ENCODE data around the gene MYCBP.
"Not testable (repeated sequence)": the region's sequence is repeated elsewhere in the genome, so short reads cannot be mapped to it uniquely, and the experiment has no call there.

Gene MYCBP

DNA sequence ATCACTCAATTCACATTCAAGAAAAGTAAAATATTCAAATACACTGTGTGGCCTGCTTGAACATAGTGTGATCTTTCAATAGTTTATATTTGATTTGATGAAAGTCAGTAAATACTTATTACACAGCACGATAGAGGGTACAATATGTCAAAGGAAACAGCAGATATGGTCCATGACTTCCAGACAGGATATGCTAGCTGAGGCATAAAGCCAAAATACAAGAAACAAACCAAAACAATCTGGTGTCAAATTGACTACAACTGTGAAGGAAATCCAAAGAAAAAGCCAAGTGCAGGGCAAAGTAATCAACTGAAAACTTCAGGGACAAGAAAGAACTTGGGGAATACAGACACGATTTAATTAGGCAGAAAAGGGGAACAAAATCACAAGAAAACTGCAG lies 32.9 kb downstream of the MYCBP start:
- H3K36me3 ChIP-seq (ENCODE audit: control insufficient read depth, insufficient read depth, low read length) = no peaks in the 10 kb centered on the region
- H3K4me3 ChIP-seq (ENCODE audit: low read length) = no peak overlapping the region
- WGBS (ENCODE audit: insufficient coverage, insufficient read length) = no CpG with 5 or more reads among the region's 2 CpGs
- no peak for DNase-seq (ENCODE audit: low read depth, low spot score)
- no peaks in the 10 kb centered on the region for H3K9me3 ChIP-seq (ENCODE audit: control insufficient read depth, insufficient read depth, low read length)
- no peaks in the 10 kb centered on the region for H3K4me1 ChIP-seq (ENCODE audit: control insufficient read depth, insufficient read depth, low read length)
- H3K27me3 ChIP-seq (ENCODE audit: control insufficient read depth, insufficient read depth, low read length) = no peaks in the 10 kb centered on the region
- no peak overlapping the region for H3K27ac ChIP-seq (ENCODE audit: low read length)

DNA sequence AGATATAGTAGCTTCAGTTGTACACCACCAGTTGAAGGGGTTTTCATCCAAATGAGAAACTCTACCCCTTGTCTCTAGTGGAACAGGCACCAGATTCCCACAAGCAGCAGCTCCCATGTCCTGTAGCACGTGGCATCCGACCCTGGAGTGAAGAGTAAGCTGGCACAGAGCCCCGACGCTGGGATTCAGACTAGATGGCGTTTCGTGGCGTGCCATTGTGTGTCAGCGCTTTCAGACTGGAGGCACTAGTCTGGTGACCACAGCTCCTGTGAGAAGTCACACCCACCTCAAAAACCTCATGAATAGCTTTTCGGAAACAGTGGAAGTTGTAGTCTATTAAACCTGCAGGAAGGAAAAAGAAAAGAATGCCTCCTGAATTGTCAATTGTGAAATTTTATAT lies 33.8 kb downstream of the MYCBP start:
- no peaks in the 10 kb centered on the region for H3K27me3 ChIP-seq (ENCODE audit: control insufficient read depth, insufficient read depth, low read length)
- no peak overlapping the region for H3K4me3 ChIP-seq (ENCODE audit: low read length)
- no CpG with 5 or more reads among the region's 9 CpGs for WGBS (ENCODE audit: insufficient coverage, insufficient read length)
- no peak for DNase-seq (ENCODE audit: low read depth, low spot score)
- H3K36me3 ChIP-seq (ENCODE audit: control insufficient read depth, insufficient read depth, low read length) = no peaks in the 10 kb centered on the region
- no peaks in the 10 kb centered on the region for H3K4me1 ChIP-seq (ENCODE audit: control insufficient read depth, insufficient read depth, low read length)
- no peaks in the 10 kb centered on the region for H3K9me3 ChIP-seq (ENCODE audit: control insufficient read depth, insufficient read depth, low read length)
- H3K27ac ChIP-seq (ENCODE audit: low read length) = no peak overlapping the region

DNA sequence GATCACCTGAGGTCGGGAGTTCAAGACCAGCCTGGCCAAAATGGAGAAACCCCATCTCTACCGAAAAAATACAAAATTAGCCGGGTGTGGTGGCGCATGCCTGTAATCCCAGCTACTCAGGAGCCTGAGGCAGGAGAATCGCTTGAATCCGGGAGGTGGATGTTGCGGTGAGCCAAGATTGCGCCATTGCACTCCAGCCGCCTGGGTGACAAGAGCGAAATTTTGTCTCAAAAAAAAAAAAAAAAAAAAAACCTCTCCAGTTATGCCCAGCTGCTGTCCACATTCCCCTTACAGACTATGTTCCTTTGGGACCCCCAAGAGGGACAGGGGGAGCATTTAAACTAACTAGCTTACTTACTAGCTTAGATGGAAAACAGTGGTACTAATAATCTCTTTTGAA lies 36.8 kb downstream of the MYCBP start:
- no CpG with 5 or more reads among the region's 10 CpGs for WGBS (ENCODE audit: insufficient coverage, insufficient read length)
- not testable (repeated sequence) for H3K4me1 ChIP-seq (ENCODE audit: control insufficient read depth, insufficient read depth, low read length); H3K27ac ChIP-seq (ENCODE audit: low read length); H3K4me3 ChIP-seq (ENCODE audit: low read length); H3K9me3 ChIP-seq (ENCODE audit: control insufficient read depth, insufficient read depth, low read length); H3K27me3 ChIP-seq (ENCODE audit: control insufficient read depth, insufficient read depth, low read length); DNase-seq (ENCODE audit: low read depth, low spot score); H3K36me3 ChIP-seq (ENCODE audit: control insufficient read depth, insufficient read depth, low read length)

DNA sequence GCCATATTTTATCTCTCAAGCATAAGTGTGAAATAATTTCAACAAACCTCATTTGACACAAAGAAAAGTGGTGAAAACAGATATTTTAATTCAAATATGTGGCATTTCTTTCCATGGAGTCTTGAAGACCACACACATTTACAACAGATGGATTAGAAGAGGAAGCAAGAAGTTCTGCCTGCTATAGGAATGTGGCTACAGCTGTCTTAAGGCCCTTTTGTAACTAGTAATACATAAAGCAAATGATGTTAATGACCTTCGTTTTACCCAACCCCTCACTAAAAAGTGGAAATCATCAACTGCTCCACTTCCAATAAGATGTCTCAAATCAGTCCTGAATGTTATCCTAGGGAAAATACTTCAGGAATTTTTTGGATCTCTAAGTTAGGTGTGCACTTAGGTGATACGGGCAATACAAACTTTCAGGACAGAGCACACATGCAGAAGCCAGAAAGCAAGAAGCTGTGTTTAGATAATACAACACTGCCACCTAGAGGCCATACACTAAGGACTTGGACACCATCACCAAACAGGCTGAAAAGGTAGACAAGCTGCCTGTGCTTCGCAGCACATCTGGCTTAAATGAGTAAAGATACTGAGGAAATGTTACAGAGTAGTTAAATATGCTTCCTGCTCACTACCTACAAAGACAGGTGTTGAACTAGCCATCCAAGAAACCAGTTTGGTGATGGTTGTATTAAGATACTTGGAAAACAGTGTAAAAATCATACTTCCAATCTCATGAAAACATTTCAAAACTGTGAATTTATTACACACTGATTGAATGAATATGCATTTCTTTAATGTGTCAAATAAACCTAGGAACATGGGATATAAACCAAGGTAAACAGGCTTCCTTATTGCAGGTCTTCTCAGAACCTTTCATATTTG lies 38.0 kb downstream of the MYCBP start:
- no peak overlapping the region for H3K27ac ChIP-seq (ENCODE audit: low read length)
- H3K9me3 ChIP-seq (ENCODE audit: control insufficient read depth, insufficient read depth, low read length) = no peaks in the 10 kb centered on the region
- WGBS (ENCODE audit: insufficient coverage, insufficient read length) = no CpG with 5 or more reads among the region's 3 CpGs
- no peaks in the 10 kb centered on the region for H3K4me1 ChIP-seq (ENCODE audit: control insufficient read depth, insufficient read depth, low read length)
- peak; percentile 85 for DNase-seq (ENCODE audit: low read depth, low spot score)
- no peak overlapping the region for H3K4me3 ChIP-seq (ENCODE audit: low read length)
- no peaks in the 10 kb centered on the region for H3K27me3 ChIP-seq (ENCODE audit: control insufficient read depth, insufficient read depth, low read length)
- no peaks in the 10 kb centered on the region for H3K36me3 ChIP-seq (ENCODE audit: control insufficient read depth, insufficient read depth, low read length)

DNA sequence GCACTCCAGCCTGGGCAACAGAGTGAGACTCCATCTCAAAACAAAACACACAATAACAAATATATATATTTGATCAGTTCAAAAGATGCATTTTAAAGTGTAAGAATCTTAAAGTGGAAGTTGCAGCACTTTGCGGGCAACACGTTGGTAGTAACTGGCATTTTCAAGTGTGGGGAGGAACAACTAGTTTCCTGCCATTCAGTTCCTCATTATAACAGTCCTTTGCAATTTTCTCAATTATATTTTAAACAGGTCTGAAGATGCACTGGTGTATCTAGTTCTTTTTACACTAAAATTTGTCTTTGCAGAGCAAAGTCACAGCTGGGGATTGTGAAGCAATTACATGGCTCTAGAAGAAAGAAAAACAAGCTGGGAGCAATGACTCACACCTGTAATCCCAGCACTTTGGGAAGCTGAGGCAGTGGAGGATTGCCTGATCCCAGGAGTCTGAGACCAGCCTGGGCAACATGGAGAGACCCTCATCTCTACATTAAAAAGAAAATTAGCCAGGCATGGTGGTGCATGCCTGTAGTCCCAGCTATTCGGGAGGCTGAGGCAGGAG lies 38.8 kb downstream of the MYCBP start:
- Histone ChIP-seq H3K4me3 (ENCODE audit: low read length) (no peak overlapping the region), H3K4me1 (ENCODE audit: control insufficient read depth, insufficient read depth, low read length) (no peaks in the 10 kb centered on the region), H3K27me3 (ENCODE audit: control insufficient read depth, insufficient read depth, low read length) (no peaks in the 10 kb centered on the region), H3K36me3 (ENCODE audit: control insufficient read depth, insufficient read depth, low read length) (no peaks in the 10 kb centered on the region), H3K9me3 (ENCODE audit: control insufficient read depth, insufficient read depth, low read length) (no peaks in the 10 kb centered on the region), H3K27ac (ENCODE audit: low read length) (no peak overlapping the region)
- WGBS (ENCODE audit: insufficient coverage, insufficient read length) = no CpG with 5 or more reads among the region's 3 CpGs
- DNase-seq (ENCODE audit: low read depth, low spot score) = no peak

DNA sequence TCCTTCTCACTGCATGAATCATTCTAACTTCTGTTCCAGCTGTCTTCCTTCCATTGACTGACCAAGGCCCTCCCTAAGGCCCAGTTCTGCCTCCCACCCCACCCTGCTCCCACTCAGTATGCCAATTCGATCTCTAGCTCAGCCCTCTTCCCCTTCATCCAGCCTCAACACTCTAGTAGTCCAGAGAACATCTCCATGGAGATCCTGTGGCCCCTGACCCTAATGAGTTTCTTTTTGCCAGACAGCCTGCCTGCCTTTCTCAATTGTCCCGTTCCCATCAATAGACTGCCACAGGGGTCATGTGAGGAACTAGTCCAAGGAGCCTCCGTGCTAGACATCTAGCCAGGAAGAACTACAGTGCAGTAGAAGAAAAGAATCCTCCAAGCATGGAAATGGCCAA lies 40.0 kb downstream of the MYCBP start:
- H3K9me3 ChIP-seq (ENCODE audit: control insufficient read depth, insufficient read depth, low read length) = no peaks in the 10 kb centered on the region
- WGBS (ENCODE audit: insufficient coverage, insufficient read length) = no CpG with 5 or more reads among the region's 3 CpGs
- no peak overlapping the region for H3K4me3 ChIP-seq (ENCODE audit: low read length)
- no peaks in the 10 kb centered on the region for H3K36me3 ChIP-seq (ENCODE audit: control insufficient read depth, insufficient read depth, low read length)
- no peaks in the 10 kb centered on the region for H3K4me1 ChIP-seq (ENCODE audit: control insufficient read depth, insufficient read depth, low read length)
- DNase-seq (ENCODE audit: low read depth, low spot score) = no peak
- no peak overlapping the region for H3K27ac ChIP-seq (ENCODE audit: low read length)
- H3K27me3 ChIP-seq (ENCODE audit: control insufficient read depth, insufficient read depth, low read length) = no peaks in the 10 kb centered on the region

DNA sequence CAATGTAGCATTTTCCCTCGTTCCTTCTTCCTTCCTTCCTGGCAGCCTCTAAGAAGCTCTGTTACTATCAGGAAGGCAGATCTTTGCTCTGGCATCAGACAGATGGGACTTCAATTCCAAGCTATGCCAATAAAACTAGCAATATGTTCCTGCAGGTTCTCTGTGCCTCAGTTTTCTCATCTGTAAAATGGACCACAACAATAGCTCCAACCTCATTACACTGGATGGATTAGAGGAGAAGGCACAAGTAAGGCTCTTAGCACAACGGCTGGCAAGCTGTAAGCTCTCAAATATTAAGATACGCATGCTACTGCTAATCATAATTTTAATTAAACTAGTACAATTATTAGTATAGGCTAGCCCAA lies 40.8 kb downstream of the MYCBP start:
- DNase-seq (ENCODE audit: low read depth, low spot score) = no peak
- H3K27me3 ChIP-seq (ENCODE audit: control insufficient read depth, insufficient read depth, low read length) = no peaks in the 10 kb centered on the region
- no CpG with 5 or more reads among the region's 3 CpGs for WGBS (ENCODE audit: insufficient coverage, insufficient read length)
- H3K9me3 ChIP-seq (ENCODE audit: control insufficient read depth, insufficient read depth, low read length) = no peaks in the 10 kb centered on the region
- no peaks in the 10 kb centered on the region for H3K4me1 ChIP-seq (ENCODE audit: control insufficient read depth, insufficient read depth, low read length)
- H3K36me3 ChIP-seq (ENCODE audit: control insufficient read depth, insufficient read depth, low read length) = no peaks in the 10 kb centered on the region
- H3K27ac ChIP-seq (ENCODE audit: low read length) = no peak overlapping the region
- no peak overlapping the region for H3K4me3 ChIP-seq (ENCODE audit: low read length)

DNA sequence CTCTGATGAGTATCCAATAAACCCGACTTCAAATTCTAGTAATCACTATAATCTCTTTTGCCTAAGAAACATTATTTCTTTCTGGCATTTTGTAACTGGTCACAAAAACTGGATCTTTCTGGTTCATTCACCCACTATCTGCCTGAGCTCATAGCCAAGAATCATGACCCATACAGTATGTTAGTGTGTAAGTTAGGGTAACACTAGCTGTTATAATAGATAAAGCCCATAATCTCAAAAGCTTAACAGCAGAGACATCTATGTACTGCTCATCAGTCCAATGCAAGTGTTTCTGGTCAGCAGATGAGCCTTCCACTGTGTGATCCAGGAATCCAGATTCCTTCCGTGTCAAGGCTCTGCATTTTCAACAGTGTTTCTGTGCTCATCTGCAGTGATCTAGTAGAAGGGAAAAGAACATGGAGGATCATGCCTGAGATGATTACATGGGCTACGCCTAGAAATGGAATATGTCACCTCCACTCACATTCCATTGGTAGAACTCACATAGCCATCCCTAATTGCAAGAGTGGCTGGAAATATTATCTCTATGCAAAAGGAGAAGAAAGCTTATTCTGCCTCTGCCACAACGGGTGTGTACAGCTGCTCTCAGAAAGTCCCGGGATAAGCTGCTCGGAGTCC lies 41.3 kb downstream of the MYCBP start:
- H3K36me3 ChIP-seq (ENCODE audit: control insufficient read depth, insufficient read depth, low read length) = no peaks in the 10 kb centered on the region
- H3K9me3 ChIP-seq (ENCODE audit: control insufficient read depth, insufficient read depth, low read length) = no peaks in the 10 kb centered on the region
- no peaks in the 10 kb centered on the region for H3K27me3 ChIP-seq (ENCODE audit: control insufficient read depth, insufficient read depth, low read length)
- no peak for DNase-seq (ENCODE audit: low read depth, low spot score)
- no peak overlapping the region for H3K4me3 ChIP-seq (ENCODE audit: low read length)
- no CpG with 5 or more reads among the region's 6 CpGs for WGBS (ENCODE audit: insufficient coverage, insufficient read length)
- H3K4me1 ChIP-seq (ENCODE audit: control insufficient read depth, insufficient read depth, low read length) = no peaks in the 10 kb centered on the region
- H3K27ac ChIP-seq (ENCODE audit: low read length) = no peak overlapping the region

DNA sequence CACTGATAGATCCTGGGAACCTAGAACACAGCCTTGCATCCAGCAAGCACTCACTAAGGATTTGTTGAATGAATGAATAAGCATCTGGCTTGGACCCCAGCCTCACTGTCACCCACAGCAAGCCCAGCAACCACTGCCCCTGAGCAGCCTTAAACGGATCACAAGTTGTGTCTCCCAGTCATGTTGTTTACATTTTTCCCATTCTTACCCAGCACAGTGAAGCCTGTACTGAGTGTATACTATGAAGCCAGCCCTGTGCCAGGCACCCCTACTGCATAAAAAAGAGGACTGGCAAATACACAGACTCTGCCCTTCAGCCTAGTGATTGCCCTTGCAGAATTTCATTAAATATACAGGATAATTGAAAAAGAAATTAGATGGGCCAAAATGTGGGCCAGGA lies 43.8 kb downstream of the MYCBP start:
- H3K27ac ChIP-seq (ENCODE audit: low read length) = no peak overlapping the region
- no peaks in the 10 kb centered on the region for H3K36me3 ChIP-seq (ENCODE audit: control insufficient read depth, insufficient read depth, low read length)
- no peak overlapping the region for H3K4me3 ChIP-seq (ENCODE audit: low read length)
- no peaks in the 10 kb centered on the region for H3K27me3 ChIP-seq (ENCODE audit: control insufficient read depth, insufficient read depth, low read length)
- no peaks in the 10 kb centered on the region for H3K9me3 ChIP-seq (ENCODE audit: control insufficient read depth, insufficient read depth, low read length)
- no peak for DNase-seq (ENCODE audit: low read depth, low spot score)
- WGBS (ENCODE audit: insufficient coverage, insufficient read length) = no CpG with 5 or more reads among the region's 1 CpG
- H3K4me1 ChIP-seq (ENCODE audit: control insufficient read depth, insufficient read depth, low read length) = no peaks in the 10 kb centered on the region

DNA sequence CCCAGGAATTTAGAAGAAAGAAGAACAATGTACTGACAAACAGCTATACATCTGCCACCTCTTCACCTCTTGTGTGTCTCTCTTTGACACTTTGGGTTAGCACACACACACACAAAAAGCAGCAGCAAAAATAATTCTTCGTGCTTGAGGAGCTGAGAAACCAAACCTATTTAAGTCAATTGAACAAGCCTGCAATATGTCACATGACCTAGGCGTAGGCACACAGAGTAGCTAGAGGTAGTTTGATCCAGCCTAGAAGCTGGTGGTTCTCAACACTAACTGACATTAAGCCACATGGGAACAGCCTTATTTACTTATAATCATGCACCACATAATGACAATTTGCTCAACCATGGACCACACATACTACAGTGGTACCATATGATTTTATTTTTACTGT lies 45.8 kb downstream of the MYCBP start:
- Histone ChIP-seq H3K36me3 (ENCODE audit: control insufficient read depth, insufficient read depth, low read length) (no peaks in the 10 kb centered on the region), H3K4me1 (ENCODE audit: control insufficient read depth, insufficient read depth, low read length) (no peaks in the 10 kb centered on the region), H3K27me3 (ENCODE audit: control insufficient read depth, insufficient read depth, low read length) (no peaks in the 10 kb centered on the region), H3K4me3 (ENCODE audit: low read length) (no peak overlapping the region), H3K9me3 (ENCODE audit: control insufficient read depth, insufficient read depth, low read length) (no peaks in the 10 kb centered on the region), H3K27ac (ENCODE audit: low read length) (no peak overlapping the region)
- DNase-seq (ENCODE audit: low read depth, low spot score) = no peak
- no CpG with 5 or more reads among the region's 2 CpGs for WGBS (ENCODE audit: insufficient coverage, insufficient read length)
